WTC11 (cell line): ENCODE measurements around the gene MCIDAS. TPM values are rescaled to one million over a fixed set of nuclear protein-coding genes. Genes with fewer than 3 reads are reported as not detected.

ENCODE experiments used
- ATAC-seq: fragments of 200-7000 bp; cut with Tn5 transposase; 2 replicates; pipeline ENCODE4 v1.10.0; 2021; ENCODE audit warnings: mild to moderate bottlenecking, moderate library complexity
- CTCF ChIA-PET: fragments of 300-600 bp; sonication (Branson Sonifier 250); formaldehyde crosslinking; loops from one replicate; lab custom pipeline; 2021; ENCODE audit warnings: antibody characterized with exemption; lab: Charles Lee
- POLR2A ChIA-PET: fragments of 350-600 bp; sonication (Branson Sonifier 250); formaldehyde crosslinking; loops from one replicate; lab custom pipeline; 2021; ENCODE audit warnings: antibody characterized with exemption; lab: Charles Lee
- DNase-seq: peaks from one replicate; pipeline ENCODE4 v3.0.0; 2021; ENCODE audit warnings: low spot score
- H3K27ac Mint-ChIP-seq: 2 replicates; pipeline ENCODE4 v1.8.0; 2021; ENCODE audit warnings: mixed read lengths
- H3K27me3 Mint-ChIP-seq: 2 replicates; pipeline ENCODE4 v1.8.0; 2021; ENCODE audit warnings: low read depth, mild to moderate bottlenecking, moderate library complexity, mixed read lengths
- H3K36me3 Mint-ChIP-seq: 2 replicates; pipeline ENCODE4 v1.8.0; 2021; ENCODE audit warnings: mixed read lengths
- H3K4me1 Mint-ChIP-seq: 2 replicates; pipeline ENCODE4 v1.8.0; 2022; ENCODE audit warnings: mixed read lengths
- H3K4me3 Mint-ChIP-seq: 2 replicates; pipeline ENCODE4 v1.8.0; 2021; ENCODE audit warnings: mild to moderate bottlenecking, moderate library complexity, mixed read lengths
- H3K9me3 Mint-ChIP-seq: 2 replicates; pipeline ENCODE4 v1.8.0; 2021; ENCODE audit warnings: mixed read lengths
- CREM ChIP-seq: sonication (generic); formaldehyde crosslinking; IDR thresholded peaks from 2 replicates; pipeline ENCODE4 v1.8.1; 2022; ENCODE audit warnings: mild to moderate bottlenecking, missing genetic modification reagents, moderate library complexity
- E2F1 ChIP-seq: sonication (generic); formaldehyde crosslinking; IDR thresholded peaks from 2 replicates; pipeline ENCODE4 v1.8.0; 2022; ENCODE audit warnings: mild to moderate bottlenecking, missing genetic modification reagents
- ELF4 ChIP-seq: sonication (generic); formaldehyde crosslinking; IDR thresholded peaks from 2 replicates; pipeline ENCODE4 v1.8.1; 2022; ENCODE audit warnings: low read depth, mild to moderate bottlenecking, moderate library complexity, missing genetic modification reagents
- ETV6 ChIP-seq: sonication (generic); formaldehyde crosslinking; IDR thresholded peaks from 2 replicates; pipeline ENCODE4 v1.8.1; 2022; ENCODE audit warnings: mild to moderate bottlenecking, missing genetic modification reagents
- FOXK1 ChIP-seq: sonication (generic); formaldehyde crosslinking; IDR thresholded peaks from 2 replicates; pipeline ENCODE4 v1.8.0; 2022; ENCODE audit warnings: mild to moderate bottlenecking, moderate library complexity, missing genetic modification reagents
- JUN ChIP-seq: sonication (generic); formaldehyde crosslinking; IDR thresholded peaks from 2 replicates; pipeline ENCODE4 v1.8.0; 2023; ENCODE audit warnings: mild to moderate bottlenecking, missing genetic modification reagents
- SMAD3 ChIP-seq: sonication (generic); formaldehyde crosslinking; IDR thresholded peaks from 2 replicates; pipeline ENCODE4 v1.8.0; 2022; ENCODE audit warnings: missing genetic modification reagents, mild to moderate bottlenecking, borderline replicate concordance
- TEAD1 ChIP-seq: sonication (generic); formaldehyde crosslinking; IDR thresholded peaks from 2 replicates; pipeline ENCODE4 v1.8.0; 2022; ENCODE audit warnings: mild to moderate bottlenecking, missing genetic modification reagents
- TP53 ChIP-seq: sonication (generic); formaldehyde crosslinking; IDR thresholded peaks from 2 replicates; pipeline ENCODE4 v1.8.1; 2023; ENCODE audit warnings: mild to moderate bottlenecking, missing genetic modification reagents
- total RNA-seq: library from RNA; stranded (reverse); gene quantifications from 3 replicates; pipeline ENCODE4 v1.2.3, GENCODE V29; 2021
- TF ChIP-seq, protein P1 (sequence below): fragments of 250-450 bp; sonication (Bioruptor Pico); IDR thresholded peaks from 2 replicates; pipeline ENCODE4 v2.1.2; 2022; ENCODE audit warnings: mild to moderate bottlenecking, moderate library complexity
- TF ChIP-seq, protein P2 (sequence below): sonication (generic); formaldehyde crosslinking; IDR thresholded peaks from 2 replicates; pipeline ENCODE4 v1.8.1; 2022; ENCODE audit warnings: mild to moderate bottlenecking, missing genetic modification reagents, moderate library complexity, borderline replicate concordance
- TF ChIP-seq, protein P3 (sequence below): fragments of 250-450 bp; sonication (Bioruptor Pico); IDR thresholded peaks from 2 replicates; pipeline ENCODE4 v1.8.0; 2021; ENCODE audit warnings: mild to moderate bottlenecking
- TF ChIP-seq, protein P4 (sequence below): sonication (generic); formaldehyde crosslinking; IDR thresholded peaks from 2 replicates; pipeline ENCODE4 v1.8.0; 2023; ENCODE audit warnings: missing genetic modification reagents, mild to moderate bottlenecking, borderline replicate concordance
- TF ChIP-seq, protein P5 (sequence below): sonication (generic); formaldehyde crosslinking; IDR thresholded peaks from 2 replicates; pipeline ENCODE4 v1.8.1; 2023; ENCODE audit warnings: mild to moderate bottlenecking, missing genetic modification reagents

Gene MCIDAS
- total RNA-seq, 1 experiment from 2014 or later, result 0.20 TPM

DNA sequence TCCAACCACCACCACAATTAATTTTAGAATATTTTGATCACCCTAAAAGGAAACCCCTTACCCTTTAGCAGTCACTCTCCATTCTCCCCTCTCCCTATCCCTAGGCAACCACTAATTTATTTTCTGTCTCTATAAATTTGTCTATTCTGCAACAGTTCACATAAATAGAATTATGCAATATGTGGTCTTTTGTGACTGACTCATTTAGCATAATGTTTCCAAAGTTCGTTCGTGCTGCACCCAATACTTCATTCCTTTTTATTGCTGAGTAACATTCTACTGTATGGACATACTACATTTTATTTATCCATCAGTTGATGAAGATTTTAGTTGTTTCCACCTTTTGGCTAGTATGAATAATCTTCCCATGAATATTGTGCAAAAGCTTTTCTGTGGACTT, 36.0 kb downstream of the MCIDAS start (continued):
- TF ChIP-seq, protein P1, sequence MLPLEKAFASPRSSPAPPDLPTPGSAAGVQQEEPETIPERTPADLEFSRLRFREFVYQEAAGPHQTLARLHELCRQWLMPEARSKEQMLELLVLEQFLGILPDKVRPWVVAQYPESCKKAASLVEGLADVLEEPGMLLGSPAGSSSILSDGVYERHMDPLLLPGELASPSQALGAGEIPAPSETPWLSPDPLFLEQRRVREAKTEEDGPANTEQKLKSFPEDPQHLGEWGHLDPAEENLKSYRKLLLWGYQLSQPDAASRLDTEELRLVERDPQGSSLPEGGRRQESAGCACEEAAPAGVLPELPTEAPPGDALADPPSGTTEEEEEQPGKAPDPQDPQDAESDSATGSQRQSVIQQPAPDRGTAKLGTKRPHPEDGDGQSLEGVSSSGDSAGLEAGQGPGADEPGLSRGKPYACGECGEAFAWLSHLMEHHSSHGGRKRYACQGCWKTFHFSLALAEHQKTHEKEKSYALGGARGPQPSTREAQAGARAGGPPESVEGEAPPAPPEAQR (CRISPR knock-in tag), result no peak
- TF ChIP-seq FOXK1 (CRISPR knock-in tag) (no peak), ETV6 (CRISPR knock-in tag) (no peak)

DNA sequence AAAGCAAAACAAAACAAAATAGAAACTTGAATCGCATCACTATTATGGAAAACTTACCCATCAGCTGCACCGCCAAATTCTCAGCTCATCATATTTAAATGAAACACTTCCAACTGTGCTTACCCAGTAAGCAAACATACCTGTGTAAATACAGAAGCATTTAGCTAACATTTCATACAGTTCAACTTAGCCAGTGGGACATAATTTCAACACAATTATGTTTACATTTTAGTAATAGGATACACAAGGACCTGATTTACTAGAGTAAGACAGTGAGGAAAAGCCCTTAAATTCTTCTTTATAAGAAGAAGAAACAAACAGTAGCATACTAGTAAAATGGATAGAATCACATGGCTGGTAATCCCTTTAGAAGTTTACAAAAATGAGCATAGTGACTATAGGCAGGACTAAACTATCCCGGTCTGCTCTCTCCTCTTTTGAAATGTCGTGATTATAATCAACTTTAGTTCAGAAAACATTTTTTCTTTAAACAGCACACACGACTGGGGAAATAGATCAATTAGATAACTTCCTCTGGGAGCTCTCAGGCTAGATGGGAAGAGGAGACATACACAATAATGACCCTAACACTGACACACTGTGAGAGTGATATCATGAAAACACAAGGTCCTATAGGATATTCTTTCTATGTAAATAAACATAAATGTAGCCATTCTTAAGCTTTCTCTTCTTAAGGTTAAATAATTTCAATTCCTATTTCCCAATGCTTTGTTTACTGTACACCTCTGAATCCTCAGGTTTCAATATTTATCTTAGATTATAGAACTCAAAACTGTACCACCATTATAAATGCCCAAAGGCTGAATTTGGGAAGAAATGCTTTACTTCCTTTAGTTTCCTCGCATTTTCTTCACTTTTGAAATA, 38.2 kb downstream of the MCIDAS start:
- peaks cover 55% of the 10 kb centered on the region for H3K27me3 Mint-ChIP-seq
- ChIA-PET POLR2A (no interaction called here), CTCF (interaction anchor here (1.0 kb wide), 1 partner anchor 35 kb away, joined by 3 read pairs; no protein-coding TSS in a partner anchor)
- no peak overlapping the region for H3K27ac Mint-ChIP-seq
- H3K36me3 Mint-ChIP-seq, result no peaks in the 10 kb centered on the region
- H3K4me1 Mint-ChIP-seq, result no peaks in the 10 kb centered on the region
- DNase-seq (no peak), ATAC-seq (no peak)
- TF ChIP-seq, protein P2, sequence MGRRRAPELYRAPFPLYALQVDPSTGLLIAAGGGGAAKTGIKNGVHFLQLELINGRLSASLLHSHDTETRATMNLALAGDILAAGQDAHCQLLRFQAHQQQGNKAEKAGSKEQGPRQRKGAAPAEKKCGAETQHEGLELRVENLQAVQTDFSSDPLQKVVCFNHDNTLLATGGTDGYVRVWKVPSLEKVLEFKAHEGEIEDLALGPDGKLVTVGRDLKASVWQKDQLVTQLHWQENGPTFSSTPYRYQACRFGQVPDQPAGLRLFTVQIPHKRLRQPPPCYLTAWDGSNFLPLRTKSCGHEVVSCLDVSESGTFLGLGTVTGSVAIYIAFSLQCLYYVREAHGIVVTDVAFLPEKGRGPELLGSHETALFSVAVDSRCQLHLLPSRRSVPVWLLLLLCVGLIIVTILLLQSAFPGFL (CRISPR knock-in tag), result no peak
- no peak for TF ChIP-seq JUN (CRISPR knock-in tag)
- no peak for TF ChIP-seq E2F1 (CRISPR knock-in tag)
- no peak for TF ChIP-seq ELF4 (CRISPR knock-in tag)
- no peak for TF ChIP-seq SMAD3 (CRISPR knock-in tag)
- TF ChIP-seq TP53 (CRISPR knock-in tag), result no peak
- TF ChIP-seq, protein P3, sequence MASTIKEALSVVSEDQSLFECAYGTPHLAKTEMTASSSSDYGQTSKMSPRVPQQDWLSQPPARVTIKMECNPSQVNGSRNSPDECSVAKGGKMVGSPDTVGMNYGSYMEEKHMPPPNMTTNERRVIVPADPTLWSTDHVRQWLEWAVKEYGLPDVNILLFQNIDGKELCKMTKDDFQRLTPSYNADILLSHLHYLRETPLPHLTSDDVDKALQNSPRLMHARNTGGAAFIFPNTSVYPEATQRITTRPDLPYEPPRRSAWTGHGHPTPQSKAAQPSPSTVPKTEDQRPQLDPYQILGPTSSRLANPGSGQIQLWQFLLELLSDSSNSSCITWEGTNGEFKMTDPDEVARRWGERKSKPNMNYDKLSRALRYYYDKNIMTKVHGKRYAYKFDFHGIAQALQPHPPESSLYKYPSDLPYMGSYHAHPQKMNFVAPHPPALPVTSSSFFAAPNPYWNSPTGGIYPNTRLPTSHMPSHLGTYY (CRISPR knock-in tag), result no peak
- no peaks in the 10 kb centered on the region for H3K9me3 Mint-ChIP-seq
- no peak overlapping the region for H3K4me3 Mint-ChIP-seq

DNA sequence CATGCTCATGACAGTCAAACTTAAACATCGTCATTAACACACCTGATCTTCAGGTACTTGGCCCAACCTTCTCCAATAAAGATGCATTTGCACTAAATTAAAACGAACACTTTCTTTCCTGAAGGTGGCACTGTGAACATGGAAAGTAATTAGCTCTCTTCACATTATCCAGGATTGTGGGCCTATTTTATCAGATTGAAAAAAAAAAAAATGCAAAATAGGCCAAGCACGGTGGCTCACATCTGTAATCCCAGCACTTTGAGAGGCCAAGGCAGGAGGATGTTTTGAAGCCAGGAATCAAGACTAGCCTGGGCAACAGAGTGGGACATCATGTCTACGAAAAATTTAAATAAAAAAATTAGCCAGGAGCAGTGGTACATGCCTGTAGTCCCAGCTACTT, 39.7 kb downstream of the MCIDAS start:
- Mint-ChIP-seq H3K4me1 (no peaks in the 10 kb centered on the region), H3K9me3 (no peaks in the 10 kb centered on the region), H3K27me3 (peaks cover 61% of the 10 kb centered on the region), H3K36me3 (no peaks in the 10 kb centered on the region), H3K27ac (no peak overlapping the region), H3K4me3 (no peak overlapping the region)
- ChIA-PET CTCF (interaction anchor here (0.6 to 1.7 kb wide), 22 partner anchors 8 to 562 kb away, joined by 3 to 12 read pairs (median 4); partner anchors contain the start of genes CCNO and CDC20B), POLR2A (interaction anchor here (0.6 kb wide), 1 partner anchor 72 kb away, joined by 3 read pairs; no protein-coding TSS in a partner anchor)
- peak; percentile 60 for ATAC-seq
- DNase-seq, result no peak
- TF ChIP-seq, protein P4, sequence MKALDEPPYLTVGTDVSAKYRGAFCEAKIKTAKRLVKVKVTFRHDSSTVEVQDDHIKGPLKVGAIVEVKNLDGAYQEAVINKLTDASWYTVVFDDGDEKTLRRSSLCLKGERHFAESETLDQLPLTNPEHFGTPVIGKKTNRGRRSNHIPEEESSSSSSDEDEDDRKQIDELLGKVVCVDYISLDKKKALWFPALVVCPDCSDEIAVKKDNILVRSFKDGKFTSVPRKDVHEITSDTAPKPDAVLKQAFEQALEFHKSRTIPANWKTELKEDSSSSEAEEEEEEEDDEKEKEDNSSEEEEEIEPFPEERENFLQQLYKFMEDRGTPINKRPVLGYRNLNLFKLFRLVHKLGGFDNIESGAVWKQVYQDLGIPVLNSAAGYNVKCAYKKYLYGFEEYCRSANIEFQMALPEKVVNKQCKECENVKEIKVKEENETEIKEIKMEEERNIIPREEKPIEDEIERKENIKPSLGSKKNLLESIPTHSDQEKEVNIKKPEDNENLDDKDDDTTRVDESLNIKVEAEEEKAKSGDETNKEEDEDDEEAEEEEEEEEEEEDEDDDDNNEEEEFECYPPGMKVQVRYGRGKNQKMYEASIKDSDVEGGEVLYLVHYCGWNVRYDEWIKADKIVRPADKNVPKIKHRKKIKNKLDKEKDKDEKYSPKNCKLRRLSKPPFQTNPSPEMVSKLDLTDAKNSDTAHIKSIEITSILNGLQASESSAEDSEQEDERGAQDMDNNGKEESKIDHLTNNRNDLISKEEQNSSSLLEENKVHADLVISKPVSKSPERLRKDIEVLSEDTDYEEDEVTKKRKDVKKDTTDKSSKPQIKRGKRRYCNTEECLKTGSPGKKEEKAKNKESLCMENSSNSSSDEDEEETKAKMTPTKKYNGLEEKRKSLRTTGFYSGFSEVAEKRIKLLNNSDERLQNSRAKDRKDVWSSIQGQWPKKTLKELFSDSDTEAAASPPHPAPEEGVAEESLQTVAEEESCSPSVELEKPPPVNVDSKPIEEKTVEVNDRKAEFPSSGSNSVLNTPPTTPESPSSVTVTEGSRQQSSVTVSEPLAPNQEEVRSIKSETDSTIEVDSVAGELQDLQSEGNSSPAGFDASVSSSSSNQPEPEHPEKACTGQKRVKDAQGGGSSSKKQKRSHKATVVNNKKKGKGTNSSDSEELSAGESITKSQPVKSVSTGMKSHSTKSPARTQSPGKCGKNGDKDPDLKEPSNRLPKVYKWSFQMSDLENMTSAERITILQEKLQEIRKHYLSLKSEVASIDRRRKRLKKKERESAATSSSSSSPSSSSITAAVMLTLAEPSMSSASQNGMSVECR (CRISPR knock-in tag), result no peak
- TF ChIP-seq CREM (CRISPR knock-in tag) (no peak), TEAD1 (CRISPR knock-in tag) (no peak)
- TF ChIP-seq, protein P2 (CRISPR knock-in tag), result no peak
- TF ChIP-seq, protein P5, sequence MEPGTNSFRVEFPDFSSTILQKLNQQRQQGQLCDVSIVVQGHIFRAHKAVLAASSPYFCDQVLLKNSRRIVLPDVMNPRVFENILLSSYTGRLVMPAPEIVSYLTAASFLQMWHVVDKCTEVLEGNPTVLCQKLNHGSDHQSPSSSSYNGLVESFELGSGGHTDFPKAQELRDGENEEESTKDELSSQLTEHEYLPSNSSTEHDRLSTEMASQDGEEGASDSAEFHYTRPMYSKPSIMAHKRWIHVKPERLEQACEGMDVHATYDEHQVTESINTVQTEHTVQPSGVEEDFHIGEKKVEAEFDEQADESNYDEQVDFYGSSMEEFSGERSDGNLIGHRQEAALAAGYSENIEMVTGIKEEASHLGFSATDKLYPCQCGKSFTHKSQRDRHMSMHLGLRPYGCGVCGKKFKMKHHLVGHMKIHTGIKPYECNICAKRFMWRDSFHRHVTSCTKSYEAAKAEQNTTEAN (CRISPR knock-in tag), result no peak
